Smooth muscle cell (in vitro differentiated cells): ENCODE data around the gene PHRF1. TPM values are rescaled to one million over a fixed set of nuclear protein-coding genes. Genes with fewer than 3 reads are reported as not detected.

Experiments used
- DNase-seq: peaks from one replicate; lab custom pipeline; 2025; ENCODE audit not compliant: unreplicated experiment; lab: John Stamatoyannopoulos, UW
- H2AFZ ChIP-seq: fragments of 200-600 bp; sonication (generic); 2 replicates; pipeline ENCODE4 v1.6.0; 2016; ENCODE audit warnings: antibody characterized with exemption, low read depth, mild to moderate bottlenecking
- H3F3A ChIP-seq: fragments of 200-600 bp; sonication (generic); 2 replicates; pipeline ENCODE4 v1.6.0; 2017; ENCODE audit warnings: antibody characterized with exemption, low read depth
- H3K27ac ChIP-seq: fragments of 200-600 bp; sonication (generic); 2 replicates; pipeline ENCODE4 v1.5.1; 2016; ENCODE audit warnings: low read depth, mild to moderate bottlenecking
- H3K27me3 ChIP-seq: fragments of 200-600 bp; sonication (generic); 2 replicates; pipeline ENCODE4 v1.6.1; 2016; ENCODE audit warnings: low read depth, mild to moderate bottlenecking
- H3K36me3 ChIP-seq: fragments of 200-600 bp; sonication (generic); 2 replicates; pipeline ENCODE4 v1.5.1; 2016; ENCODE audit warnings: low read depth
- H3K4me1 ChIP-seq: fragments of 200-600 bp; sonication (generic); 2 replicates; pipeline ENCODE4 v1.5.1; 2016; ENCODE audit warnings: low read depth
- H3K4me2 ChIP-seq: fragments of 200-600 bp; sonication (generic); 2 replicates; pipeline ENCODE4 v1.6.0; 2016; ENCODE audit warnings: mild to moderate bottlenecking
- H3K4me3 ChIP-seq: fragments of 200-600 bp; sonication (generic); 2 replicates; pipeline ENCODE4 v1.5.1; 2016; ENCODE audit warnings: mild to moderate bottlenecking
- H3K79me2 ChIP-seq: fragments of 200-600 bp; sonication (generic); 2 replicates; pipeline ENCODE4 v1.6.0; 2016; ENCODE audit warnings: low read depth, mild to moderate bottlenecking
- H3K9ac ChIP-seq: fragments of 200-600 bp; sonication (generic); 2 replicates; pipeline ENCODE4 v1.6.0; 2016; ENCODE audit warnings: low read depth
- H3K9me3 ChIP-seq: fragments of 200-600 bp; sonication (generic); replicated peaks from 2 replicates; pipeline ENCODE4 v1.5.1; 2016; ENCODE audit warnings: low read depth
- H4K20me1 ChIP-seq: fragments of 200-600 bp; sonication (generic); 2 replicates; pipeline ENCODE4 v1.6.0; 2016; ENCODE audit warnings: low read depth
- WGBS: methylation state at CpG from one replicate; pipeline ENCODE4 v1.1.7; 2016; ENCODE audit warnings: low lambda C conversion rate; 5-methylcytosine and 5-hydroxymethylcytosine counted together
- polyA plus RNA-seq: library from polyadenylated mRNA; unstranded; fragments of >200 nt; fragmentation: Nextera tagmentation; extraction: Ambion mirVana; gene quantifications from 2 replicates; pipeline ENCODE4 v1.2.1, GENCODE V29; 2016
- total RNA-seq: library from RNA; depleted of rRNA; stranded (reverse); fragments of >200 nt; gene quantifications from 2 replicates; pipeline ENCODE4 v1.2.3, GENCODE V29; 2014
- TF ChIP-seq, protein P1 (sequence below): fragments of 200-600 bp; sonication (generic); IDR thresholded peaks from 2 replicates; pipeline ENCODE4 v1.5.1; 2017; ENCODE audit warnings: borderline replicate concordance, mild to moderate bottlenecking, antibody characterized with exemption; ENCODE audit not compliant: insufficient read depth, poor library complexity, severe bottlenecking

The PHRF1 gene
- total and polyA plus RNA-seq, 2 experiments from 2014 or later = 11.6 to 20.2 TPM

DNA sequence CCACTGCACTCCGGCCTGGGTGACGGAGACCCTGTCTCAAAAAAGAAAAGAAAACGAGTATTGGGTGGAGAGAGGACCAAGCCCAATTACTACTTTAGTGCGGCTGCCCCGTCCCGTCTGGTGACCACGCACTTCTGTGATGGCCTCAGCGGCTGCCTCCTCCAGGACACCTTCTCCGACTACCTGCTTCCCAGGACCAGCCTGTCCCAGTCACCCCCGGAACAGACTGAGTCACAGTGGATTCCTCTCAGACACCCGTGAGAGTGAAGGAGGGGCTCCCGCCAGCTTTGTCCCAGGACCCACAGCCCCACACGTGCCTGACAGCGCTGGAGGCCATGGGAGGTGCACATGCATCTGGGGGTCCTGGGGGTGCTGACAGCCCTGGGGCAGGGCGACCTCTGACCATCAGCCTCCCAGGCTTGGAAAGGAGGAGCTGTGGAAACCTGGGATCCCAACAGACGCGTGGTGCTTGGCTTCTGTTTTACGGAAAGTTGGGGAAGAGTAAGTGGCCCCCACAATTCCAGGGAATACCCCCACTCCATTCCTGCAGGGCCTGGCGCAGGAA is 65.6 kb downstream of the PHRF1 start:
- DNase-seq = no peak
- peaks cover 23% of the 10 kb centered on the region for H3K4me1 ChIP-seq
- peaks cover 57% of the 10 kb centered on the region for H4K20me1 ChIP-seq
- no peaks in the 10 kb centered on the region for H3F3A ChIP-seq
- 92% methylated on average over 19 of the region's 19 CpGs for WGBS
- no peak overlapping the region for H2AFZ ChIP-seq
- H3K36me3 ChIP-seq = no peaks in the 10 kb centered on the region
- H3K79me2 ChIP-seq = no peaks in the 10 kb centered on the region
- H3K9me3 ChIP-seq = no peaks in the 10 kb centered on the region
- peaks cover 12% of the 10 kb centered on the region for H3K27me3 ChIP-seq
- no peak overlapping the region for H3K4me2 ChIP-seq
- TF ChIP-seq, protein P1, sequence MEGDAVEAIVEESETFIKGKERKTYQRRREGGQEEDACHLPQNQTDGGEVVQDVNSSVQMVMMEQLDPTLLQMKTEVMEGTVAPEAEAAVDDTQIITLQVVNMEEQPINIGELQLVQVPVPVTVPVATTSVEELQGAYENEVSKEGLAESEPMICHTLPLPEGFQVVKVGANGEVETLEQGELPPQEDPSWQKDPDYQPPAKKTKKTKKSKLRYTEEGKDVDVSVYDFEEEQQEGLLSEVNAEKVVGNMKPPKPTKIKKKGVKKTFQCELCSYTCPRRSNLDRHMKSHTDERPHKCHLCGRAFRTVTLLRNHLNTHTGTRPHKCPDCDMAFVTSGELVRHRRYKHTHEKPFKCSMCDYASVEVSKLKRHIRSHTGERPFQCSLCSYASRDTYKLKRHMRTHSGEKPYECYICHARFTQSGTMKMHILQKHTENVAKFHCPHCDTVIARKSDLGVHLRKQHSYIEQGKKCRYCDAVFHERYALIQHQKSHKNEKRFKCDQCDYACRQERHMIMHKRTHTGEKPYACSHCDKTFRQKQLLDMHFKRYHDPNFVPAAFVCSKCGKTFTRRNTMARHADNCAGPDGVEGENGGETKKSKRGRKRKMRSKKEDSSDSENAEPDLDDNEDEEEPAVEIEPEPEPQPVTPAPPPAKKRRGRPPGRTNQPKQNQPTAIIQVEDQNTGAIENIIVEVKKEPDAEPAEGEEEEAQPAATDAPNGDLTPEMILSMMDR = no peak
- H3K4me3 ChIP-seq = no peak overlapping the region
- H3K9ac ChIP-seq = no peak overlapping the region
- H3K27ac ChIP-seq = no peak overlapping the region

DNA sequence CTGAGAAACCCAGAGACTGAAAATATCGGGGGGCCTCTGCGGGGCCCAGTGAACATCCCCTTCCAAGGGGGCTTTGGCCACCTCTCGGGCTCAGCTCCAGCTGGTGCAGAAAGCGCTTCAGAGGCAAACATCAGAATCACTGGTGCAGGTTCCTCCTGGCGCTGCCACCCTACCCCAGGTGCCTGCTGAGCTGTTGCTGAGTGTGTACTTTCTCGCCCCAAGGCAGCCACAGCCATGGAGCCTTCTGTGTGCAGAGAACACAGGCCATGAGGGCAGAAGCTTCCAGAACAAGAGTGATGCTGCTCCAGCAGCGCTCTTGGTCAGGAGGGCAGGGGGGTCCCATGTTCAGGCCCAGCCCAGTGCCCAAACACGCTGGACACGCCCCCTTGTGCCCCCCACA is 67.1 kb downstream of the PHRF1 start:
- peaks cover 13% of the 10 kb centered on the region for H3K4me1 ChIP-seq
- no peaks in the 10 kb centered on the region for H3K36me3 ChIP-seq
- 86% methylated on average over 9 of the region's 9 CpGs for WGBS
- no peaks in the 10 kb centered on the region for H3F3A ChIP-seq
- H3K4me3 ChIP-seq = no peak overlapping the region
- no peak overlapping the region for H3K4me2 ChIP-seq
- no peak overlapping the region for H3K9ac ChIP-seq
- H3K9me3 ChIP-seq = no peaks in the 10 kb centered on the region
- H3K79me2 ChIP-seq = no peaks in the 10 kb centered on the region
- no peak for DNase-seq
- H4K20me1 ChIP-seq = peaks cover 42% of the 10 kb centered on the region
- H2AFZ ChIP-seq = no peak overlapping the region
- TF ChIP-seq, protein P1 = no peak
- H3K27me3 ChIP-seq = no peaks in the 10 kb centered on the region
- no peak overlapping the region for H3K27ac ChIP-seq

DNA sequence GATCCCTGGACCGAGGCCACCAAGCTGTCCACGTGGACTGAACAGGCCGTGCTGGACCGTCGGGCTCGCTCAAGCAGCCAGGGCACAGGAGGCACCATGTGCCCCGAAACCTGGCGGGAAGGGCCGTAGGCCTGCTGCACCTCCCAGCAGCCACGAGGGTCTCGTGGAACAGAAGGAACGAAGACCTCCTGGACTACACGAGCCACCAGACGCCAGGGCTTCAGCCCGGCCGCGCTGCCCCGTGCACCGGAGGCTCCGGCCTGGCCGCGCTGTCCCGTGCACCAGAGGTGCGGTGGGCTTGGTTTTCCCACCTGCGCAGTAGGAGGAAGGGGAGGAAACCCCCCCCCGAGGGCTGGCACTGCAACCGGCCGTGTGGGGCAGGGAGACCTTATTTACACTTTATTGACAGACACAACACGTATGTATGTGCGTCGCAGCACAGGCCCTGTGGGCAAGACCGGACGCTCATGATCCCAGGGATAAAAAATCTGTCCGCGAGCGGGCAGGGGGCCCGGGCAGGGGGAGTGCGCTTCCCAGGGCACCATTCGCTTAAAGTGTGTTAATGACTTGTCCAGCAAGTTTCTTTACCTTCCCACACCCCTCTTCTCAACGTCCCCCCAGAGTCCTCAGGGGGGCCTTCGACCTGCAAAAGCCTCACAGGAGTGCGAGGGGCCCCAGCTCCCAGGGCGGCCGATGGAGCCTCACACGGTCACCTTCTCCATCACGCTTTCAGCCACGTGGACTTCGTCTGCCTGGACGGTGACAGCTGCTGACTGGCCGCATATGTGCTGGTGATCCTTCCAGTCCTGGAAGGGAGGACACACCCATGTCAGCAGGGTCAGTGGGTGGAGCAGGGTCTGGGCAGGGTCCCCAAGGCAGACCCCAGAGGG is 67.8 kb downstream of the PHRF1 start:
- H3K4me1 ChIP-seq = peaks cover 8% of the 10 kb centered on the region
- H4K20me1 ChIP-seq = peaks cover 35% of the 10 kb centered on the region
- H3K27me3 ChIP-seq = no peaks in the 10 kb centered on the region
- no peak overlapping the region for H3K4me3 ChIP-seq
- TF ChIP-seq, protein P1 = no peak
- H3F3A ChIP-seq = no peaks in the 10 kb centered on the region
- no peak overlapping the region for H3K9ac ChIP-seq
- H3K27ac ChIP-seq = no peak overlapping the region
- no peaks in the 10 kb centered on the region for H3K79me2 ChIP-seq
- 95% methylated on average over 50 of the region's 50 CpGs for WGBS
- H3K4me2 ChIP-seq = no peak overlapping the region
- no peak for DNase-seq
- no peaks in the 10 kb centered on the region for H3K9me3 ChIP-seq
- no peak overlapping the region for H2AFZ ChIP-seq
- no peaks in the 10 kb centered on the region for H3K36me3 ChIP-seq
